Measurements from ENCODE around the gene VAT1. TPM values are rescaled to one million over a fixed set of nuclear protein-coding genes. Genes with fewer than 3 reads are reported as not detected.
"Not testable (repeated sequence)": the region's sequence is repeated elsewhere in the genome, so short reads cannot be mapped to it uniquely, and the experiment has no call there.

Gene VAT1
- total RNA-seq, 2 donors from 2014 or later: 89.1 to 255 TPM

- peak in 3 of 4 experiments; percentile 51 to 53 (median 52) for TF ChIP-seq CTCF (IDR thresholded peaks at IDR 0.05)
- TF ChIP-seq POLR2A (IDR thresholded peaks at IDR 0.05): peak; percentile 41
- peak; percentile 86 for TF ChIP-seq POLR2AphosphoS5 (IDR thresholded peaks at IDR 0.05)
- no peaks in the 10 kb centered on the region for H3K27me3 ChIP-seq (replicated peaks; ENCODE audit: insufficient read depth)
- H3K4me3 ChIP-seq: peak within 1 kb of the TSS; percentile 64 to 65
- intact Hi-C loops (cut with DNase I): loop anchor here (5.0 kb wide), 1 partner anchor 165 kb away; the partner anchor contains the start of gene NBR1
- no peaks in the 10 kb centered on the region for H3K4me1 ChIP-seq (replicated peaks)
- 25% methylated on average over 18 of the region's 18 CpGs for WGBS
- H3K36me3 ChIP-seq: peaks cover 0 to 12% of the 10 kb centered on the region in 2 donors
- peak; percentile 85 for DNase-seq (ENCODE audit: low spot score)
- no peaks in the 10 kb centered on the region for H3K9me3 ChIP-seq
- H3K27ac ChIP-seq: peak within 1 kb of the TSS; percentile 94 to 96
Observed at GRCh38 chr17:43006639-43007551, 15.3 kb downstream of the VAT1 start, which contains the start of gene IFI35. TSS of gene IFI35 (plus strand) at chr17:43006784. CDS start at chr17:43006948, 164 bp downstream.

GRCh38 chr17:43003542-43004172 is 18.5 kb downstream of the VAT1 start:
- intact Hi-C loops (cut with DNase I): no loop called here

GRCh38 chr17:43000894-43001293 is 21.3 kb downstream of the VAT1 start:
- DNase-seq (ENCODE audit: low spot score); H3K4me3 ChIP-seq; intact Hi-C loops (cut with DNase I); H3K27me3 ChIP-seq (replicated peaks; ENCODE audit: insufficient read depth); H3K9me3 ChIP-seq; H3K4me1 ChIP-seq (replicated peaks); H3K27ac ChIP-seq: not testable (repeated sequence)
- peaks cover 0 to 12% of the 10 kb centered on the region in 2 donors for H3K36me3 ChIP-seq
- WGBS: 90% methylated on average over 13 of the region's 13 CpGs

More at GRCh38 chr17:43003542-43004172, 18.5 kb downstream of the VAT1 start:
- Histone ChIP-seq H3K4me1 (replicated peaks) (no peaks in the 10 kb centered on the region), H3K36me3 (peaks cover 0 to 12% of the 10 kb centered on the region in 2 donors), H3K9me3 (no peaks in the 10 kb centered on the region), H3K27ac (no peak overlapping the region), H3K4me3 (no peak overlapping the region), H3K27me3 (replicated peaks; ENCODE audit: insufficient read depth) (no peaks in the 10 kb centered on the region)
- DNase-seq (ENCODE audit: low spot score): no peak
- TF ChIP-seq POLR2A (IDR thresholded peaks at IDR 0.05) (no peak), POLR2AphosphoS5 (IDR thresholded peaks at IDR 0.05) (no peak), CTCF (IDR thresholded peaks at IDR 0.05) (no peak)
- WGBS: 74% methylated on average over 5 of the region's 5 CpGs

- intact Hi-C loops (cut with DNase I): loop anchor here (2.0 to 5.0 kb wide), 2 partner anchors 18 to 152 kb away; partner anchors contain the start of genes PTGES3L and RUNDC1
- H3K4me1 ChIP-seq (replicated peaks): no peaks in the 10 kb centered on the region
- H3K9me3 ChIP-seq: no peaks in the 10 kb centered on the region
- DNase-seq (ENCODE audit: low spot score): no peak
- H3K27ac ChIP-seq: peak overlapping the region; percentile 78 to 81
- peak overlapping the region; percentile 56 to 66 for H3K4me3 ChIP-seq
- H3K27me3 ChIP-seq (replicated peaks; ENCODE audit: insufficient read depth): no peaks in the 10 kb centered on the region
- peaks cover 0 to 12% of the 10 kb centered on the region in 2 donors for H3K36me3 ChIP-seq
- WGBS: 12% methylated on average over 10 of the region's 10 CpGs
- no peak for TF ChIP-seq POLR2AphosphoS5 (IDR thresholded peaks at IDR 0.05)
- no peak for TF ChIP-seq POLR2A (IDR thresholded peaks at IDR 0.05)
- TF ChIP-seq CTCF (IDR thresholded peaks at IDR 0.05): no peak
Observed at GRCh38 chr17:42999003-42999525, 23.1 kb downstream of the VAT1 start.

All from prostate gland (tissue), 2 donors.